ENCODE data around the gene R3HDM1.
"Not testable (repeated sequence)": the region's sequence is repeated elsewhere in the genome, so short reads cannot be mapped to it uniquely, and the experiment has no call there.

Gene R3HDM1

DNA sequence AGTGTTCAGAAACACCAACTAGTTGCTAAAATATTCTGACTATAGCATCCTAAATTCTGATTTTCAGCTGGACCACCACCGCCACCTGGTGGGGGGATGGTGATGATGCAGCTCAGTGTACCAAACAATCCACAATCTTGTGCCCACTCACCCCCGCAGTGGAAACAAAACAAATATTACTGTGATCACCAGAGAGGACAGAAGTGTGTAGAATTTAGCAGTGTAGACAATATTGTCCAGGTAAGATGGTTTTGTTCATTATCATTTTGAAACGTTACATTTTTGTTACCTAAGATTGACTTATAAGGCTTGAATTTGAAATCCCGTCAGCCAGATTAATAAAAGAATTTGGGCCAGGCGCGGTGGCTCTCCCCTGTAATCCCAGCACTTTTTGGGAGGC is 178.7 kb downstream of the R3HDM1 start:
- DNase-seq (ENCODE audit: low read depth) = peak; percentile 65

DNA sequence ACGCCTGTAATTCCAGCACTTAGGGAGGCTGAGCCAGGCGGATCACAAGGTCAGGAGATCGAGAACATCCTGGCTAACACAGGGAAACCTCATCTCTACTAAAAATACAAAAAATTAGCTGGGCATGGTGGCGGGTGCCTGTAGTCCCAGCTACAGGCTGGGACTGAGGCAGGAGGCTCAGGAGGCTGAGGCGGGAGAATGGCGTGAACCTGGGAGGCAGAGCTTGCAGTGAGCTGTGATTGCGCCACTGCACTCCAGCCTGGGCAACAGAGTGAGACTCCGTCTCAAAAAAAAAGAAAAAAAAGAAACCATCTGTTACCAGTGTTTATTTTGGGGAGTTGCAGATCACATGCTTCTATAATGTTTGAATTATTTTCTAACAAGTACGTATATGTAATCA is 183.8 kb downstream of the R3HDM1 start:
- not testable (repeated sequence) for DNase-seq (ENCODE audit: low read depth)

DNA sequence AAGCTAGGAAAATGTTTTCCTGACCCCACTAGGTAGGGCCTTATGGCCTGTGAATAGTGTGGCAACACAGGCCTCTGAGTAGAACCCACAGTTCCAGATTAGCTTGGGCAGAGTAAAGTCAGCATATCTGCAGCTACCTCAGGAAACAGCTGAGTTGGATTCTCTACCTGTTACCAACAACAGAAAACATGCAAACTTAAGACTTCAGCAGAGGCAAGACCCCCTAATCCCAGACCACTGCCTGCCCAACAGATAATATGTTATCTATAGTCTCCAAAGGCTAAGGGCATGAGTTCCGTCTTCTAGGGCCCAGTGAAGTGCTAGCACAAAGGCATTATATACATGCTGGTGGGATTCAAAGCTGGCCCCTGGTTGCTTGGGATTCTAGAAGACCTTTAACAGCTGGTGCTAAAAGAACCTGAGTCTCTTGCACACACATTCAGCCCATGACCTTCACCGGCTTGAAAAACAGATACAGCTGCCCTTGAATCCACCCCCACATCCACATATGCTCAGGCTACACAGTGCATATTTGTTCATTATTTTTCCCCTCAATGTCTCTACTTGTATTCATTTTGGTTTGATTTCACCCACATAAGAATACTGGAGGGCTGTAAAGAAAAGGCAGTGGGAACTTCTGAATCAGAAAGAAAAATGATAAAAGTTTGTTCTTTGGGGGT is 196.9 kb downstream of the R3HDM1 start:
- no peak for DNase-seq (ENCODE audit: low read depth)

DNA sequence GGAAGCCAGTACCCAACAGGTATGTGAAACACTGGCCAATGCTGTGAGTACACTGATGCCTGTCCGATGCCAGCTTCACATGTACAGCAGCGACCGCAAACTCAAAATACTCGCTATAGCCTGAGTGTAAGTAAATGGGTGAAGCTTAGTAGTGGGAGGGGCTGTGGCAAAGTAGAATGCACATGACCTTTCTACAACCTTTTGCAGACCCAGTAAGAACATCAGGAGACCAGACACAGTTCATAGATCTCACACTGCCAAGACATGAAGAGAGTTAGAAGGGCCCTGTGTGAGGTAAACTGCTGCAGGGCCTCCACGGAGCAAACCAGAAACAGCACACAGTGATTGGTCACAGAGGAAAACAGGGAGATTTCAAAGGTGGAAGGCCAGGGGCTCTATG is 201.3 kb downstream of the R3HDM1 start:
- DNase-seq (ENCODE audit: low read depth) = no peak

DNA sequence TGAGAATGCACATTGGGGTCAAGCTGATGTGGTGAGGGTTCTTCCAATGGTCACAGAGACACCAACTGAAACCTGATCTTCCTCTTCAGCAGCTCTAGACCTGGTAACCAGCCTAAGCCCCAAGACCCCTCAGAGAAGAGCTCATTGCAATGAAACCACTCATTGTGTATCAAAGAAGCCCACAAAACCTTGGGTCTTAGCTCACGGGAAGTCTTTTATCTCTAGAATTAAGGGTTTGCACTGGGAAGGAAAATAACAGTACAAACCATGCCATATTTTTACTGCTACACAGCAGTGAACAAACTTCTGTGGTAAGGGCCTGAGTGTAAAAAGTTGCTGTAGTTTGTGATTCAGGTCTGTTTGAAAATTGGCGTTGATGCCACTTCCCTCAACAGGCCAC is 201.8 kb downstream of the R3HDM1 start:
- DNase-seq (ENCODE audit: low read depth) = no peak

DNA sequence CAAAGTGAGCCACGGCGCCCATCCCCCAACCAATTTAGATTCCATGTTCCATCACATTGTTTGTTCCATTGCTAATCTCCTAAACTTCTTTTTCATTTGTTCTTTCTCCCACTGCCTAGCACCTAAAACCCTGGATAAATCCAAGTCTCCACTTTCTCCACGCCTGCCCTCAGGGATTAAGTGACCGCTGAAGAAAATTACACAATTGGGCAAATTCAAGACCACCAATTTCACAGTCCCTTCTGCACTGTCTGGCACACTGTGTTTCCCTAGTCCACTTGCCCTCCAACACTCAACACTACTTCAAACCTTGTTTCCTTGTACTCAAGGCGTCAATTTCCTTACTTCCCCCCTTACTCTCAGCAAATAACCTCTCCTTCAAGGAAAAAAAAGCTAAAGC is 205.3 kb downstream of the R3HDM1 start:
- DNase-seq (ENCODE audit: low read depth) = no peak

DNA sequence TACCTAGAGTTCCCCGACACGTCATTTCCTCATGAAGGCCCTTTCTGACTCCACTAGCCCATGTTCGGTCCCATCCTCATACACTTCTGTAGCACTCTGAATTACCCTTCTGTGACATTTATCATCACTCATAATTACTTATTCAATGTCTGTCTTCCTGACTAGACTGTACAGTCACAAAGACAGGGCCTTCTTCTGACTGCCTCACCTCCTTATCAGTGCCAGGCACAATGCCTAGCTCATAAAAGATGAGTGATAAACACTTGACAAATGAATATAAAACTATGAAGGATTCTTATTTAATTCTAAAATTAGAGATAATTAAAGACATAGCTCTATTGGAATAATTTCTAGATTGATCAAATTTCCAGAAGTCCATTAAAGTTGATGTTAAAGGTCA is 208.9 kb downstream of the R3HDM1 start:
- no peak for DNase-seq (ENCODE audit: low read depth)

DNA sequence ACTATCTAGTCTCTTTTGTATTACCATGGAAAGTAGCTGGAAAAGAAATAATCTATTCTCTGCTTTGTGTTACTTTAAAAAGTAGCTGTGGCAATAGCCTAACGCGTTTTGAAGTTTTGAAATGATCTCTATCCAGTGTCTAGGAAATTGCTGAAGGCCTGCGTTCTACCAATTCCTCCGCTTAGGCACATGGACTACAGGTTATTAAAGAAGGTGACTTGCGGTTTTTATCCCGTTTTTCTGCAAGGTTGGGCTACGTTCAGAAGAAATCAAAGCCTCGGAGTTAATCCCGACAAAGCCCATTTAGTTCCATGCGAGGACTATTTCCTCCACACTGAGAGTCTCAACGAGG is 209.7 kb downstream of the R3HDM1 start:
- DNase-seq (ENCODE audit: low read depth) = no peak

DNA sequence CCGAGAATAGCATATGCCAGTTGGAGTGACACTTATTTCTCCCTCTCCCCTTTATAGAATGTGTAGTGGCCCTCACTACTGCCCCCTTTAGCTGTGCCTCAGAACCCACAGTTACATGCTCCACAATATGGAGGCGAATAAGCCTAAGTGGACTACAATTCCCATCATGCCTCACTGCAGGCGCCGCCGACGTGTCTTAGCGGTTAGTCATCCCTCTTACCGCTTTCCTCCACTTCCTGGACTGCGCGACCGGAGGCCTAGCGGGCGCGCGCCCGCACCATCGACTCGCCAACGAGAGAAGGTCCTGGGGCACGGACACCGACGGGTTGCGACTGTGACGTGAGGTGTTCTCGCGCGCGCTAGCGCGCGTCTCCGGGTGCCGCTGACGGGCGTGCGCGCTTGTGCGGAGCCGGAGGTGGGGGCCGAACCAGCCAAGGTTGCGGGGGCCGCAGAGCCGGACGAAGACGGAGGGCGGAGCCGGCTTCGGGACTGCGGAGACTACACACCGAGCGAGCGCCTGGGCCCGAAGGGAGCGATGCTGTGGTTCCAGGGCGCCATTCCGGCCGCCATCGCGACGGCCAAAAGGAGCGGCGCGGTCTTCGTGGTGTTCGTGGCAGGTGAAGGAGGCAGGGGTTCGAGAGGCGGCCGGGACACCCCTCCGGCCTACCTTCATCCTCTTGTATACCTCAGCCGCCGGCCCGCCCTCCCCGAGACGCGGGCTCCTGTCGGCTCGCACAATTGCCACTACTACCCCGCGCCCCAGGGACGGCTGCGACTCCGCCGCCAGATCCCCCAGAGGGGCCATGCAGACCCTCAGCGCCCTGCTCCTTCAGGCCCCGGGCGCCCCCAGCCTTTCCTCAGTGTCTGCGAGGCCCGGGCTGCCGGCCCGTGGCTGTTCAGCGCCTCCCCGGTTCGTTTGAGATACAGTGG is 210.4 kb downstream of the R3HDM1 start, which contains the start of gene UBXN4:
TSS of gene UBXN4 (plus strand) at position 461 of the 930 bp plus-strand sequence. CDS start at position 536, 75 bp downstream.
- DNase-seq (ENCODE audit: low read depth) = peak; percentile 93

DNA sequence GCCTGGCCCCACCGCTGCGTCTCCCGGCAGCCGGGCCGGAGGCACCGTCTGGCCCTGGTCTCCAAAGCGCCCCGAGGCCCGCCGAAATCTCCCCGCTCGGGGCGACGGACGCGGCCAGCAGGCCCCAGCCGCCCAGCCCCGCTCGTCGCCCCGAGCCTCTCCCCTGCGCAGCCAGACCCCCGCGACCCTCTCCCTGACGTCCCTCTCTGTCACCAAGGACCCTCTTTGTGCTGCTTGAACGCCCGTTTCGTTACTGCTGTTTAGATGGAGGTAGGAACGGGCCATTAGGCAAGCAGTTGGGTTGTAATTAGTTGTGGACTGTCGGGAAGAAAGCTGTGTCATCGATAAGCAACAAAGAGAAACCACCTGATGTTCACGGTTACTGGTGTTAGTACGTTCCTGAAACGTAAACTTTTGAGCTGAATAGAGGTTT is 211.1 kb downstream of the R3HDM1 start:
- DNase-seq (ENCODE audit: low read depth) = peak; percentile 15

DNA sequence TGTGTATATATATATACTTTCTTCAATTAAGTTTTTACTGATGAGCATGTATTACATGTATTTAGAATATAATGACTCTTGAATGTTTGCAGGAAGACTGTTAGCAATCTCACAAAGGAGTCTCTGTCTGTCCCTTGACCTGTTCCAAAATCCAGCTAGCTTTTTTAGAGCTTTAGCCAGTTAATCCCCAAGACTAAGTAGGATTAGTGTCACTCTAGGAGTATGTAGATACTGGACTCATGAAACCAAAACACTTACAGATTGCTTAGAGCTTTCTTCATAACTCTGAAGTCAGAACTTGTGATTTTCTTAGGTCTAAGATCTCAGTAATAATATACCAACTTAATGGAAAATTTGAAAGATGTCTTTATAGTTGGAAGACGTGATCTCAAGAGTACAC is 212.6 kb downstream of the R3HDM1 start:
- no peak for DNase-seq (ENCODE audit: low read depth)

DNA sequence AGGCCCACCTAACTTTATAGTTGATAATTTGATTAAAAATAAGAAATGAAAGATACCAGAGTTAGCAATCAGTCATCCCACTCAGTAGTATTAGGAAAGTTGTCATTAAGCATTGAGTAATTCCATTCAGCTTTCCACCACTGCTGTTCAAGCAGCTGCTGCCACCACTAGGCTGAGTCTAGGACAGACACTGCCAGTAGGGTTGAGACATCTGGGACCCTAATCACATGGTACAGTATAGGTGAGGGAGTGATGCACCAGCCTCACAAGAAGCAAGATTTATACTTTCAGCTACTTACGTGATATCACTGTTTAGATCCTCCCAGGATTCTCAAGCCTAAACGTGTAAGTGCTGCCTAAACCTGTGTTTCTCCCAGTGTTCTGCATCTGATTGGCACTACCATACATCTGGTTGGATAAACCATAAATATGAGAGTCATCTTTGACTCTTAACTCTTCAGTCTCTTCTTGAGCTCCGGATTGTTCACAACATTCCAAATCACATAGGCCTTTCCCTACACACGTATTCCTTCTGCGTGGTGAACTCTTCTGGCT is 213.6 kb downstream of the R3HDM1 start:
- DNase-seq (ENCODE audit: low read depth) = no peak

DNA sequence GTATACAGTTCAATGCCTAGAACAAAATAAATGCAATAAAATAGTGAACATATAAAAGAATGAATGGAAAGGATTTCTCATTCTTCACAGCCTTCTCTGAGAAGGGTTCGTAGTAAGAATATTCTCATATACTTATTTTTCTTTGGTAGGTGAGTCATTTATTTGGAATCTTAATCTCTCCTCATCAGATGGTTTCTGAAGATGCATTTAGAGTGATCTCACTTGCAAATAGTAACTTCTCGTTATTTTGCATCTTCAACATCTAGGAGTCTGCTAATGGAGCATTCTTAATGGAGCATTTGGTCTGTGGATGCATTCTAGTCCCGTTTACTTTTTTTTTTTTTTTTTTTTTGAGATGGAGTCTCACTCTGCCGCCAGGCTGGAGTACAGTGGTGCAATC is 214.3 kb downstream of the R3HDM1 start:
- DNase-seq (ENCODE audit: low read depth) = no peak

DNA sequence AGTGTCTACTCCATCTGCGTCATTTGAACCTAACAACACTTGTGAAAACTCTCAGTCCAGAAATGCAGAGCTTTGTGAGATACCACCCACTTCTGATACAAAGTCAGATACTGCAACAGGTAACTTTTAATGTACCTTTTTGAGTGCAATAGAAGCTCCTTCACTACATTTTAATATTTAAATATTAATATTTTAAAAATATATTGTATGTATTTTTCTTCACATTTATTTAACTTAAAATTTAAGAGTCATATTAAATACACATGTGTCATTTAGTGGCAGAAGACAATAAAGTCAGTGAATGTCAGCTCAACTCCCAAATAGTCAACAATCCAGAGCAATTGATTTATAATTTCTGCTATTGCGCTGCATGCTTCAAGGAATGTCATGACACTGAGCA is 224.3 kb downstream of the R3HDM1 start:
- DNase-seq (ENCODE audit: low read depth) = no peak

DNA sequence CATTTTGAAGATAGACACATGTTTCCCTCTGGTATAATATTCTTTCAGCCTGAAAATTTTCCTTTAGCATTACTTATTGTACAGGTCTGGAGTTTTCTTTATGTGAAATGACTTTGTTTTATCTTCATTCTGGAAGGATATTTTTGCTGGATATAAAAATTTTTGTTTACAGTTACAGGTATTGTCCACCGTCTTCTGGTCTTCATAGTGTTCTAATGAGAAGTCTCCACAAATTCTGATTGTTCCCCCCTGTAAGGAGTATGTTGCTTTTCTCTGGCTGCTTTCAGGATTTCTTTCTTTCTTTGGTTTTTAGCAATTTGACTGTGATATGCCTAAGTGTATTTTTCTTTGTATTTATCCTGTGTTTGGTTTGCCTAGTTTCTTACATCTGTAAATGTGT is 225.4 kb downstream of the R3HDM1 start:
- no peak for DNase-seq (ENCODE audit: low read depth)

DNA sequence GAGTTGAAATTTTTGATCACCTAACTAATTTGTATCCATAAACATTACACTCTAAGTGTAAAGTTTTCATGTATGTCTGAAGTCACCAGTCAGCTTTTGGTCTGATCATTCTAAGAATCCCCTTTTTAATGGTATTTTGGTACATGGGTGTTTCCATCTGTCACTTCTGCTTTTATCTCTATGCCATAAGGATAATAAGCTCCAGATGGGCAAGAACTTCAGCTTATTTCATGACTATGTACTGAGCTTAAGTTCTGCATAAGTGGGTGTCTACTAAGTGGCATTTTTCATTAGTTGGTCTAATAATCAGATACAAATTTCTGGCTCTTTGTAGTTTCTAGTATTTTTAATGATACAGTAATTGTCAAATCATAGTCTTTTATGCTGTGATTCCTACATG is 230.7 kb downstream of the R3HDM1 start:
- DNase-seq (ENCODE audit: low read depth) = no peak

DNA sequence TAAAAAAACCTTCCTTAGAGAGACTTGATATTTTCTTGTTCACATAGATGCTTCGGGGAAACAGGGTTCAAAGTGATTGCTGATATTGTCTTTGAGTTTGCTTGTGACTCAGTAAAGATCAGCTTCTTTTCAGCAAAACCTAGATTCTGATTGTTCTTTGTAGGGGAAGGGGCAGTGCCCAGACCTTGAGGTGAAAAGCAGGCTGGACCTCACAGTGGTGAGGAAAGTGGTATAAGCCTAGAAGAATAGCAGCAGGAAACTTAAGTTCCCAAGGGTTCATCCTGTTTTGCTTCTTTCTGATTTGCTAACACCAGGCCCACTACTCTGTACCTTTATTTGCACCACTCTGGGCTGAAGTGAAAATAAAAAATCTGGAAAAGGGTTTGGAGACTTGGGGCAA is 231.2 kb downstream of the R3HDM1 start:
- no peak for DNase-seq (ENCODE audit: low read depth)

DNA sequence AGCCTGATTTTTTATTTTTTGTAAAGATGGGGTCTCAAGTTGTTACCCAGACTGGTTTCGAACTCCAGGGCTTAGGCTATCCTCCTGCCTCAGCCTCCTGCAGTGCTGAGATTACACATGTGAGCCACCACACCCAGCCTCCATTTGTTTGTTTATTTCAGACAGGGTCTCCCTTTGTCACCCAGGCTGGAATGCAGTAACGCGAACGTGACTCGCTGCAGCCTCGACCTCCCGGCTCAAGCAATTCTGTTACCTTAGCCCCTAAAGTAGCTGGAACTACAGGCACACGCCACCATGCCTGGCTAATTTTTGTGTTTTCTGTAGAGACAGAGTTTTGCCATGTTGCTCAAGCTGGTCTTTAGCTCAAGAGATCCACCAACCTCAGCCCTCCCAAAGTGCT is 237.6 kb downstream of the R3HDM1 start:
- DNase-seq (ENCODE audit: low read depth) = no peak

DNA sequence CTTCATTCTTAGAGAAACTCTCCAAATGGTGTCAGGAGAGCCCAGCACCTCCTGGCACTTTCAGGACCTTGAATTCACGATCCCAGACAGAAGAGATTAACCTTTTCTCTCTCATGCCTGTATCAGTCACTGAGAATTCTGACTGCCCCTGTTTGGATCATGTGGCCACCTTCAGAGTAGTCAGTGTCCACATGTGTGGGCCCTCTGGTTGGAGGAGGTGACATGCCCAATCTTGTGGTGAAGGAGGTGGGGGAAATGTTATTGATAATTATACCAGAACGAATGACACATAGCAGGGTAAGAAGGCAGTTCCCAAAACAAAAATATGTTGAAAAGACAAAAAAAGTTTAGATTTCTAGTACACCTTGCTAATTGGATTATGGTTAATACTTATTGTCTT is 242.0 kb downstream of the R3HDM1 start:
- no peak for DNase-seq (ENCODE audit: low read depth)

DNA sequence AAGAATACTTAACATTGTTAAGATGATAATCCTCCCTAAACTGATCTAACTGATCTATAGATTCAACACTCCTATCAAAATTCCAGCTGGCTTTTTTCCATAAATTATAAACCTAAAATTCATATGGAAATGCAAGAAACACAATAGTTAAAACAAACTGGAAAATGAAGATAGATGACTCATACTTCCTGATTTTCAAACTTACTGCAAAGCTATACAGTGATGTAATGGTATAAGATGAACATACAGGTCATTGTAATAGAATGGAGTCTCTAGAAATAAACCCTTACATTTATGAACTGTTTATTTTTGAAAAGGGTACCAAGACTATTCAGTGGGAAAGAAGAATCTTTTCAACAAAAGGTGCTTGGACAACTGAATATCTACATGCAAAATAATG is 242.6 kb downstream of the R3HDM1 start:
- DNase-seq (ENCODE audit: low read depth) = no peak
